Activated T-helper 17 cell treated with anti-CD3 and anti-CD28 coated beads, Interleukin-2, amount 50 U/mL, for 72 hours (primary cell): Measurements from ENCODE around the gene DNAJA1. TPM values are rescaled to one million over a fixed set of nuclear protein-coding genes. Genes with fewer than 3 reads are reported as not detected.
A peak's percentile ranks its signal among the peaks of the same experiment; 100 is the strongest.

Experiments
- ATAC-seq: fragments of 150-1000 bp; cut with Tn5 transposase; replicated peaks from 2 replicates; pipeline ENCODE4 v1.10.0; 2021; ENCODE audit warnings: mild to moderate bottlenecking, moderate library complexity
- H3K27ac Mint-ChIP-seq: one replicate; pipeline ENCODE4 v1.8.0; 2022; ENCODE audit warnings: mixed read lengths
- H3K27me3 Mint-ChIP-seq: one replicate; pipeline ENCODE4 v1.8.0; 2022; ENCODE audit warnings: mixed read lengths
- H3K36me3 Mint-ChIP-seq: one replicate; pipeline ENCODE4 v1.8.0; 2022; ENCODE audit warnings: low read depth, mild to moderate bottlenecking, mixed read lengths
- H3K4me1 Mint-ChIP-seq: one replicate; pipeline ENCODE4 v1.8.0; 2022; ENCODE audit warnings: mixed read lengths
- H3K4me3 Mint-ChIP-seq: one replicate; pipeline ENCODE4 v1.8.0; 2022; ENCODE audit warnings: mild to moderate bottlenecking, mixed read lengths
- H3K9me3 Mint-ChIP-seq: one replicate; pipeline ENCODE4 v1.8.0; 2022; ENCODE audit warnings: mixed read lengths
- total RNA-seq, 2 donors: library from RNA; stranded (reverse); gene quantifications; one replicate each; pipeline ENCODE4 v1.2.3, GENCODE V29; 2022

DNAJA1 gene
- total RNA-seq, 2 donors from 2014 or later, result 132 to 220 TPM

DNA sequence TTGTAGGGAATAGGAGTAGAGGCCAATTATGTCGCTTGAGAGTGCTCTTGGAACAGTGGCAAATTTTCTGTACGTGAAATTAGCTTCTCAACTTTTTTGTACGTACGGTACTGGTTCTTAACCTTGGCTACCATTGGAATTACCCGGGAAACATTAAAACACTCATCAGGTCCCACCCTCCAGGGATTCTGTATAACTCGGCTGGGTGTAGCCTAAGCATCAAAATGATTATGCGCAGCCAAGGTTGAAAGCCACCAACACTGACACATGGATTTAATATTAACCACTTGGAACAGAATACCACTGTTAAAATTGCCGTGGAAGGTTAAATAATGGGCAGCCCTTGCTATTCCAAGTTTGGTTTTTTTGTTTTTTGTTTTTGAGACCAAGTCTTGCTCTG lies 17.4 kb downstream of the DNAJA1 start:
- Mint-ChIP-seq H3K27me3 (no peaks in the 10 kb centered on the region), H3K36me3 (peaks cover 63% of the 10 kb centered on the region), H3K9me3 (no peaks in the 10 kb centered on the region), H3K4me3 (no peak overlapping the region), H3K4me1 (peaks cover 9% of the 10 kb centered on the region), H3K27ac (no peak overlapping the region)
- no peak for ATAC-seq

DNA sequence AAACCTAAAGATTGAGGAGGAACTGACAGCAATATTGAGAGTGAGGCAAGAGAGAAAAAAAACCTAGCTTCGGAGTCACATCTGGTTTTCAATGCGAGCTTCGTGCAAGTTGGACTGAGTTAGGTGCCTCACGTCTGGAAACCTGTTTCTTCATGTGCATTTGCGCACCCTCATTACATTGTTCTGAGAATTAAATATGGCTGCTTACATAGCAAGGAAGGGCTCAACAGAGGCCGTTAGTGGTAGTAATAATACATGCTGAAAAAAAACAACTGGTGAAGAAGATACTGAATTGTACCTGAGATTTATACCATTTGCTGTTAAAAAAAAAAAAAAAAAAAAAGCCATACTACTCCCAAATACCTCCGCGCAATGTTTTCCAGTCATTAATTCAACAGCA lies 18.6 kb downstream of the DNAJA1 start:
- no peak for ATAC-seq
- peaks cover 63% of the 10 kb centered on the region for H3K36me3 Mint-ChIP-seq
- H3K27me3 Mint-ChIP-seq, result no peaks in the 10 kb centered on the region
- peaks cover 13% of the 10 kb centered on the region for H3K4me1 Mint-ChIP-seq
- no peaks in the 10 kb centered on the region for H3K9me3 Mint-ChIP-seq
- peak overlapping the region; percentile 77 for H3K4me3 Mint-ChIP-seq
- no peak overlapping the region for H3K27ac Mint-ChIP-seq

DNA sequence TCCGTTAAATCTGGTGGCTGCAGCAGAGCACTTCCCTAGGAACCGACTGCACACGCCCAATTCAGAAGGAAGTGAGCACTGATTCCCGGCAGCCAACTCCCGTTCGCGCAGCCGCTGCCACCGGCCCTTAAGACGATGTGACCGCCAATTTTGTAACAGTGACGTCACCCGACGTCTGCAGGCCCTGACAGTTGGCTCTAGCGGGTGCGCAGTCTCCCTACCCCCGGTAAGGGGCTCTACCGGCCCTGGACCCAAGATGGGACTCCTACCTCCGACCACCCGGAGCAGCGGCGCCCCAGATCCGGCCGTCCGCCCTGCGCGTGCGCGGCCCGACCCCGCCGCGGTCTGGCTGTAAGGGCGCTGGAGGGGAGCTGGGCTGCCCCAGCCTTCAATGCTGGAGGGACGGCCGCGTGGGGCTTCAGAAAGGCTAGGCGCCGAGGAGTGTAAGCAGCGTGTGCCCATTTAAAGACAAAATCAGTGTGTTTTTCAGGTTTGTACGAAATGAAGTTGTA lies 19.1 kb downstream of the DNAJA1 start:
- Mint-ChIP-seq H3K4me1 (peaks cover 13% of the 10 kb centered on the region), H3K27me3 (no peaks in the 10 kb centered on the region), H3K4me3 (peak overlapping the region; percentile 77), H3K36me3 (peaks cover 63% of the 10 kb centered on the region), H3K9me3 (no peaks in the 10 kb centered on the region), H3K27ac (peak overlapping the region; percentile 13)
- ATAC-seq, result peak; percentile 91

DNA sequence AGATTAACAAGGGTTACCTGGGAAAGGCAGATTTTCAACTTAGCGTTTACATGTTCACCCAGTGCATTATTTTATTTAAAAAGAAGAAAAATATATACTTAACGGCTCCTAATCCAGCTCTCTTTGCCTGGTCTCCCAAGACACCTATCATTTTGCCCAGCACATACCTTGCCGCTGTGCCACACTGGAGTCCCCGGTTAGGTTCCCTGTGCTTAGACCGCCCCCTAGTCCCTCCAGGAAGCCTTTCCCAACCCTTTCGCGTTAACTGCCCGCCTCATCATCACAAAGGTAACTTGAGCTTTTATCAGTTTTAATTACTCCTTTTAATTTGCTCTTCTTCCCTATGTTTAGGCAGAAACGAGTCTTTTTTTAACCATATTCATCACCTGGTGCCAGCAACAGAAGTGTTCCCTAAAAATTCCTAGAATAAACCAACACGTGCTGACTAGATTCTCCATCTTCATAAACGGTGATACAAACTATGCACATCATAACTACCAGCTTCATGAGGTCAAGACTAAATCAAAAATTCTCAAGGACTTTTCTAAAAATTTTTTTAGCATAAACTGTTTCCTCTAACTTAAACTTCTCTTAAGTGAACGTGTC lies 19.7 kb downstream of the DNAJA1 start:
- Mint-ChIP-seq H3K4me3 (peak overlapping the region; percentile 77), H3K36me3 (peaks cover 63% of the 10 kb centered on the region), H3K4me1 (peaks cover 13% of the 10 kb centered on the region), H3K9me3 (no peaks in the 10 kb centered on the region), H3K27me3 (no peaks in the 10 kb centered on the region), H3K27ac (peak overlapping the region; percentile 13)
- no peak for ATAC-seq

DNA sequence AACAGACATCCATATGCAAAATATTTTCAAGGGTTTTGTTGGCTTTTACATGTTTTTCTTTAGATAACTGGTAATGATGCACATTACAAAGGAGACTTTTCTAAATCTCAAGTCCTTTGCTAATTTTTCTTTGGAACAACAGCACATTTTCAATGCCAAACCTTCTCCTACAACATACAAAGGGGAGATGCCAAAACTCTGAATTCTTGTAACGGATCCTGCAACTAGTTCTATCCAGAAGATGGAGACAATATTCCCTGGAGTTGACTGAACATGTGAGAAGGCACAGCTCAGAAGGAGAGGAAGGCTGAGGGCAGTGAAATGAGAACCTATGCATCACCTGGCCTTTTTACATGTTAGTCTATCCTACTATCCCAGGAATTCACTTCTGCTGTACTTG lies 21.0 kb downstream of the DNAJA1 start:
- no peaks in the 10 kb centered on the region for H3K9me3 Mint-ChIP-seq
- H3K4me1 Mint-ChIP-seq, result peaks cover 18% of the 10 kb centered on the region
- no peak overlapping the region for H3K27ac Mint-ChIP-seq
- no peak for ATAC-seq
- H3K27me3 Mint-ChIP-seq, result no peaks in the 10 kb centered on the region
- H3K4me3 Mint-ChIP-seq, result no peak overlapping the region
- peaks cover 62% of the 10 kb centered on the region for H3K36me3 Mint-ChIP-seq

DNA sequence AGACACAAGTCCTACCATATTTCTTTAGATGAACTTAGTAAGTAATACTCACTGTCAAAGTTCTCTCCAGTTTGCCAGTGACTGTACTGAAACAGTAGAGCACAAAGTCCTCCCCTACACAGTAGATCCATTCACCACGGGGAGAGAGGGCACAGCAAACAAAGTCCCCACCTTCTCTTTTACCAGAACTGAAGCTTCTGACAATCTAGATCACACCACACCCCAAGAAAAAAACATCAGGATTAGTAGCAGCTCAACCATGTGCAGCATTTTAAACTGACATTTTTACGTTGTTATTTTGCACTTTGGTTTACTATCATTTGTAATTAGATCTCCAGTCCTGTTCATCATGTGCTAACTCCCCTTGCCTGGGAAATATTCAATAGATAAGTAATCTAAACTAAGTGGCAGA lies 23.0 kb downstream of the DNAJA1 start:
- Mint-ChIP-seq H3K4me3 (no peak overlapping the region), H3K4me1 (peaks cover 20% of the 10 kb centered on the region), H3K27me3 (no peaks in the 10 kb centered on the region), H3K36me3 (peaks cover 78% of the 10 kb centered on the region), H3K27ac (peak overlapping the region; percentile 46), H3K9me3 (no peaks in the 10 kb centered on the region)
- no peak for ATAC-seq

DNA sequence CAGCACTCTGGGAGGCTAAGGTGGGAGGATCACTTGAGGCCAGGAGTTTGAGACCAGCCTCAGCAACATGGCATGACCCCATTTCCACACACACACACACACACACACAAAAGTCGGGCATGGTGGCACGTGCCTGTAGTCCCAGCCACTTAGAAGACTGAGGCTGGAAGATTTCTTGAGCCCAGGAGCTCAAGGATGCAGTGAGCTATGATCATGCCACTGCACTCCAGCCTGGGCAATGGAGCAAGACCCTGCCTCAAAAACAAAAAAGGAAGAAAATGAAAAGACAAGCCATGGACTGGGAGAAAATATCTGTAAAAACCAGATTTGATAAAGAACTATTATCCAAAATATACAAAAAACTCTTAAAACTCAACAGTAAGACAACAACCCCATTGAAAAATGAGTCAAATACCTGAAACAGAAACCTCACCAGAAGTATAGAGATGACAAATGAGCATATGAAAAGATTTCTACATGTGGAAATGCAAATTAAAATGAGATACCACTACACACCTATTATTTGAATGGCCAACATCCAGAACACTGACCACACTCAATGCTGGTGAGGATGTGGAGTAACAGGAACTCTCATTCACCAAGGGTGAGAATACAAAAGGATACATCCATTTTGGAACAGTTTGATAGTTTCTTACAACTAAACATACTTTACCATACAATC lies 24.7 kb downstream of the DNAJA1 start:
- Mint-ChIP-seq H3K27ac (peak overlapping the region; percentile 20), H3K4me3 (no peak overlapping the region), H3K4me1 (peaks cover 12% of the 10 kb centered on the region), H3K9me3 (no peaks in the 10 kb centered on the region), H3K36me3 (peaks cover 91% of the 10 kb centered on the region), H3K27me3 (no peaks in the 10 kb centered on the region)
- peak; percentile 96 for ATAC-seq

DNA sequence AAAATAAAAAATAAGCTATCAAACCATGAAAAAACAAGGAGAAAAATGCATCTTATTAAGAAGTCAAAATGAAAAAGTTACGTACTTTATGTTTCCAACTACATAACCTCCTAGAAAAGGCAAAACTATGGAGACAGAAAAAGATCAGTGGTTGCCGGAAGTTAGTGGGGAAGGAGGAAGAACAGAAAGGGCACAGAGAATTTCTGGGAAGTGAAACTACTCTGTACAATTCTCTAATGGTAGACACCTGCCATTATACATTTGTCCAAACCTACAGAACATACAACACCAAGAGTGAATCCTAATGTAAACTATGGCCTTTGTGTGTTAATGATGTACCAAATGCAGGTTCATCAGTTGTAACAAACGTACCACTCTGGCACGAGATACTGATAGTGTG lies 26.1 kb downstream of the DNAJA1 start:
- Mint-ChIP-seq H3K27me3 (no peaks in the 10 kb centered on the region), H3K36me3 (peaks cover 92% of the 10 kb centered on the region), H3K27ac (no peak overlapping the region), H3K4me1 (peaks cover 12% of the 10 kb centered on the region), H3K9me3 (no peaks in the 10 kb centered on the region), H3K4me3 (no peak overlapping the region)
- ATAC-seq, result no peak

DNA sequence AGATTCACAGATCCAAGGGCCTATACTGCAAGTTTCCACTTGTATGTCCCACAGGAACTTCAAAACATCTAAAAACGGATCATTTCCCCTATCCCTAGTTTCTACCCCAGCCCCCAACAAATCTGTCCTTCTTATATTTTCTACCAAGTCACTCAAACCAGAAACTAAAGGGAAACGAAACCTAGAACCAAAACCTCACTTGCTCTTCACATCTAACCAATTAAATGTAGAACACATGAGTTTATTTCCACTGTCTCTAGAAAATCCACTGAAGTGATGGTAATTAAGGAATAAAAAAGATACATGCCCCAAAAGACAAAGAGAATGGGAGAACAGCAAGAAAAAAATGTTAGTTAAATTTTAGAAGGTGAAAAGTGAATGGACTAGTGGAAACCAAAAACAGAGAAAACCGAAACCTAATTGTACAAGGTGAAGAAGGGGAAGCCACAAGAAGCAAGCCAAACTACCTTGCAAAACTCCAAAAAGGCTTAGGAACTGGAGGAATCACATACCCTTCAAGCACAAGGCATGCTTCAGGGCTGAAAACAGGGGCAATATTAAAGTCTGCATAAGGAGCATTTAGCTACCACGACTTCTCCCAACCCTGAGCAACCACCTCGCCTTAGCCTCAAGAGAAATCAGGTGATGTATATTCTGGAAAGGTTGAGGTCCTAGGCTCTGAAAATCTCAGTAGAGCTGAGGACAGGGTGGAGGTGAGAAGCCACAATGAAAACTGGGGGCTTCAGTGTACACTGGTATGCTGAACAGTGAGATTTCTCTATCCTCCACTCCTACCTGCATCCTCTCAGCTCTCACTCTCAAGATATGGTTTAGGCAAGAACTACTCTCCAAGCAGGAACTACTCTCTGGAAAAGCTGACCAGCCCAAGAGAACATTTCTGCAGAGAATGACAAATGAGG lies 40.3 kb downstream of the DNAJA1 start:
- Mint-ChIP-seq H3K4me1 (peaks cover 9% of the 10 kb centered on the region), H3K36me3 (peaks cover 99% of the 10 kb centered on the region)

DNA sequence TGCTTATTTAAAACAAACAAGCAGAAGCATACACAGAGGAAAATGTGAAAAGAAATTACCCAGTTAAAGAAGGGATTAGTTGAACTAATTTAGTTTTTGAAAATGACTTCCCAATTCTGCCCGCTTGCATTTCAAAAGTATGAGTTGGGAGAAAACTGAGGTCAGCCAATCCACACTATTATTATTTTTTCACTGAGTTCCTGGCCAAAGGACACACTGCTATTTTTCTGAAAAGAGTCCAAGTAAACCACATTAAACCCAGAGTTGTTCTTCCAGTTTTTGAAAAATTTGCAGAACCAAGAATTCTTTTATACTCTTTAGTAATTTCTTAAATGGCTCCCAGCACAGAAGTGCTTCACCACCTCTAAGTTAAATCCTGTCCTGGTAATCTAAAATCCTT lies 43.9 kb downstream of the DNAJA1 start:
- Mint-ChIP-seq H3K27me3 (no peaks in the 10 kb centered on the region), H3K27ac (no peak overlapping the region), H3K4me1 (peaks cover 20% of the 10 kb centered on the region), H3K36me3 (peaks cover 99% of the 10 kb centered on the region), H3K9me3 (no peaks in the 10 kb centered on the region), H3K4me3 (no peak overlapping the region)
- ATAC-seq, result no peak

More for the DNA sequence above, 40.3 kb downstream of the DNAJA1 start:
- Mint-ChIP-seq H3K27ac (peak overlapping the region; percentile 20), H3K9me3 (no peaks in the 10 kb centered on the region), H3K4me3 (no peak overlapping the region), H3K27me3 (no peaks in the 10 kb centered on the region)
- ATAC-seq, result no peak

DNA sequence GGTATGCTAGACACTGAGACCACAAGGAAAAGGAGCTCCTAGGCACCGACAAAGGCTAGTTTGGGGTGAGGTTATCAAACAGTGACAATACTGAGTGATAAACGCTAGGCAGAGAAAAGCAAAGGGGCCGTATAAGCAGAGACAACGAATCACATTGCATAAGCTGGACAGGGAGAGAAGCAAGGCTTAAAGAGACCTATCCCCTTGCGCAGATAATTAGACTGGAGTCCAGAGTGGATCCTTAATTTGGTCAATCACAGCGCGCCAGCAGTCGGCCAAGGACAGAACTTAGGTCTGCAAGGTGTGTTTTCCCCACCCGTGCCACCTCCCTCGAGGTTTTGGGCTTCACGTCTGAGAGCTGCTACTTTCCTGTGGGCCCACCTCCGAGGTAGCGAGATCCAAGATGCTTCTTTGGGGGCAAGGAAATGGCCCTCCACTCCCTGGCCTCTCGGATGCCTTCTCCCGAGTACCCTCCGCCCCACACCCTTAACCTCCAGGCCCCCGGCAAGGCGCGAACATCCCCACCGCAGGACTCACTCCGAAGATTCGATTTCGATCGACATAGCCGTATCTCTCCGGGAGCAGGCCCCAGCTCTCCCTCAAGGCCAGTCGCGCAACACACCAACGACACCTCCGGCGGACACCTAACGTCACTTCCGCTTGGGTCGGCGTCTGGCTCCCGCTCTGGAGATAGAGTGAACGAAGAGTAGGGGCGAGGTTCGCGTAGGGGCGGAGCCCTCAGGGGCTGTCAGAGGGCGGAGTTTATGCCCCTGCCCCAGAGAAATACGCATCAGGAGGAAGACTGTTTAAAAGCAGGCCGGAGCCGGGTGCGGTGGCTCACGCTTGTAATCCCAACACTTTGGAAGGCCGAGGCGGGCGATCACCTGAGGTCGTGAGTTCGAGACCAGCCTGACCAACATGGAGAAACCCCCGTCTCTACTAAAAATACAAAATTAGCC lies 51.3 kb downstream of the DNAJA1 start, which contains the start of gene SMU1:
SMU1 (minus strand) TSS at position 629 of the 959 bp plus-strand sequence; CDS start at position 563, 66 bp downstream.
- peak within 1 kb of the TSS; percentile 92 for H3K4me3 Mint-ChIP-seq
- H3K27me3 Mint-ChIP-seq, result no peaks in the 10 kb centered on the region
- peaks cover 21% of the 10 kb centered on the region for H3K4me1 Mint-ChIP-seq

DNA sequence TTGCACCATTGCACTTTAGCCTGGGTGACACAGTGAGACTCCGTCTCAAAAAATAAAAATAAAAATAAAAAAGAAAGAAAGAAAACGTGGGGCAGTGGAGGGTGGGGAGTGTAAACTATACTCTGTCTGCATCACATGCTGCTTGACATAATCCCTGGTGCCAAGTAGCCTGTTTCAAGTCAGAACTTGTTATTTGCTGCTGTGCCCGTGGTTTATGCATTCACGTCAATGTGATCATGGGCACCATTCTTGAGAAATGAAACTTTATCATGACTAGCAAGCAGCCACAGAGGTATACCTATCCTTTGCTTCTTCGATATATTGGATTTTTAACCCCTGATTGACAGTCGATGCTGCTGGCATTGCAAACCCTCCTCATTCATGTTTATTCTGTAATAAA lies 55.5 kb downstream of the DNAJA1 start:
- Mint-ChIP-seq H3K27ac (no peak overlapping the region), H3K36me3 (peaks cover 10% of the 10 kb centered on the region), H3K4me1 (peaks cover 27% of the 10 kb centered on the region), H3K4me3 (no peak overlapping the region), H3K9me3 (no peaks in the 10 kb centered on the region), H3K27me3 (no peaks in the 10 kb centered on the region)
- peak; percentile 20 for ATAC-seq

More for the DNA sequence above, 51.3 kb downstream of the DNAJA1 start, which contains the start of gene SMU1:
- peak; percentile 97 for ATAC-seq
- Mint-ChIP-seq H3K27ac (peak within 1 kb of the TSS; percentile 97), H3K36me3 (peaks cover 48% of the 10 kb centered on the region), H3K9me3 (no peaks in the 10 kb centered on the region)

DNA sequence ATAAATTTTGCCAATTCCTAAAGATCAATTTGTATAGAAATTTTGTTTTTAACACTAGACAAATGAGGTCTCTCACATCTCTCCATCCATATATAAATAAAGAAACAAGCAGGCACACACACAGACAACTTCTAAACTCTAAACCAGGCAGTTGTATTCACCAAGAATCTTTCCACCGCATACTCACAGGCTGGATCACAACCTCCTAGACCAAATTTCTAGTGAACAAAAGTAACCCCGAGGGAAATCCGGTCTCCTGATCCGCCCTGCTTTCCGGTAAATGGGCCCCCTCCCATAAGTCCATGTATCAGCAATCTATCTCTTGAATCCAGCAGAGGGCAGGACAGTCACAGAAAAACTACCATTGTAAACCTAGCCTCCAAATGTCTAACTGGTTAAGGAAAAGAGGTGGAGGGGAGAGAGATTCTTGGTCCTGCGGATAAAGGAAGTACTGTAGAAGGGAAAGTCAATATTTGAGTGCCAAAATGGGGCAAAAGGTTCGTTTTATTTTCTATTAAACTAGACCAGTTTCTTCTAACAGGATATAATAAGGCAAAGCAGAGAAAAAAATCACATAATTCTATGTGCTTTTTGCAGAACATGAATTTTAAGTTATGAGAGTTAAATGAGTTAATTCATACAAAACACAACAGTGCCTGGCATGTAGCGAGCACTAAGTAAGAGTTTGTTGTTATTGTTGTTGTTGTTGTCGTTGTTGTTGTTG lies 56.2 kb downstream of the DNAJA1 start:
- Mint-ChIP-seq H3K4me1 (peaks cover 23% of the 10 kb centered on the region), H3K4me3 (no peak overlapping the region), H3K27me3 (no peaks in the 10 kb centered on the region), H3K36me3 (peaks cover 6% of the 10 kb centered on the region), H3K9me3 (no peaks in the 10 kb centered on the region), H3K27ac (no peak overlapping the region)
- ATAC-seq, result peak; percentile 65
